ENCODE data around the gene ALG10B.
"Not testable (repeated sequence)": the region's sequence is repeated elsewhere in the genome, so short reads cannot be mapped to it uniquely, and the experiment has no call there.

Gene ALG10B, protein sequence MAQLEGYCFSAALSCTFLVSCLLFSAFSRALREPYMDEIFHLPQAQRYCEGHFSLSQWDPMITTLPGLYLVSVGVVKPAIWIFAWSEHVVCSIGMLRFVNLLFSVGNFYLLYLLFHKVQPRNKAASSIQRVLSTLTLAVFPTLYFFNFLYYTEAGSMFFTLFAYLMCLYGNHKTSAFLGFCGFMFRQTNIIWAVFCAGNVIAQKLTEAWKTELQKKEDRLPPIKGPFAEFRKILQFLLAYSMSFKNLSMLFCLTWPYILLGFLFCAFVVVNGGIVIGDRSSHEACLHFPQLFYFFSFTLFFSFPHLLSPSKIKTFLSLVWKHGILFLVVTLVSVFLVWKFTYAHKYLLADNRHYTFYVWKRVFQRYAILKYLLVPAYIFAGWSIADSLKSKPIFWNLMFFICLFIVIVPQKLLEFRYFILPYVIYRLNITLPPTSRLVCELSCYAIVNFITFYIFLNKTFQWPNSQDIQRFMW

DNA sequence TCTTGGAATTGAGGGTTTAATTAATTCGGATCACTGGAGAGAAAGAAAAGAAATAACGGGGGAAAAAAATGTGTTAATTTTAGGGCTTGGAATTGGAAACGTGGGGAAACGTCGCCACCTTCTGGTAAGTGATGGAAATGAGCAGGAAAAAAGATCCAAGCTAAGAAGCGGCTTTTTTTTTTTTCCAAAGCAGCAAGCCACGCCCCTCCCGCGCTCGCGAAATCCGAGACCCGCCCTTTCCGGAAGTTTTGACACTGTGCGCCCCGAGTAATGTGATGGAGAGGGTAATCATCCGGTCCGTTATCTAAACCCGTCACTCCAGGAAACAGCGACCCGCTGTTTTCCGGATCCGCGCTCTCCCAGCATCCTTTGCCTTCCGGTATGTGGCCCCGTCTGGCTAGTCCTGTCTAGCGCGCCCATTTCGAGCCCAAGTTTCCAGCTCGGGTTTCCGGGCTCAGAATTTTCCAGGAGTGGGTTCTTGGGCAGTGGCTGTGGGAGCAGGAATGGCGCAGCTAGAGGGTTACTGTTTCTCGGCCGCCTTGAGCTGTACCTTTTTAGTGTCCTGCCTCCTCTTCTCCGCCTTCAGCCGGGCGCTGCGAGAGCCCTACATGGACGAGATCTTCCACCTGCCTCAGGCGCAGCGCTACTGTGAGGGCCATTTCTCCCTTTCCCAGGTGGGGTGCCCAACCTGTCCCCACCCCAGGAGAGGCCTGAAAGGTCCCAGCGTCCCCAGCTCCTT lies at the start of gene ALG10B:
ALG10B (plus strand) TSS at position 384 of the 739 bp plus-strand sequence; CDS start at position 504, 120 bp downstream.
- peak; percentile 60 for DNase-seq

DNA sequence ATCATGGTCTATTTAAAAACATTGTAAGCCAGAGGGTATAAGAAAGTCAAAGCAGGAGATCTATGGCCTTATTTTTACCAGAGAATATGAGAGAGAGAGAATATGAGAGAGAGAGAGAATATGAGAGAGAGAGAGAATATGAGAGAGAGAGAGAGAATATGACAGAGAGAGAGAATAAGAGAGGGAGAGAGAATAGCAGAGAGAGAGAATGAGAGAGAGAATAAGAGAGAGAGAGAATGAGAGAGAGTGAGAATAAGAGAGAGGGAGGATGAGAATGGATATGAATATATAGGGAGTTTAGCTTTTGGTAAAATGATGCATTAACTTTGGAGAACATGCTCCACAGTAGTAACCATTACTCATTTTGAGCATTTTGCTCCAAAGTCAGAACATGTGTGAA lies 48.0 kb upstream of the ALG10B start:
- no peak for DNase-seq

DNA sequence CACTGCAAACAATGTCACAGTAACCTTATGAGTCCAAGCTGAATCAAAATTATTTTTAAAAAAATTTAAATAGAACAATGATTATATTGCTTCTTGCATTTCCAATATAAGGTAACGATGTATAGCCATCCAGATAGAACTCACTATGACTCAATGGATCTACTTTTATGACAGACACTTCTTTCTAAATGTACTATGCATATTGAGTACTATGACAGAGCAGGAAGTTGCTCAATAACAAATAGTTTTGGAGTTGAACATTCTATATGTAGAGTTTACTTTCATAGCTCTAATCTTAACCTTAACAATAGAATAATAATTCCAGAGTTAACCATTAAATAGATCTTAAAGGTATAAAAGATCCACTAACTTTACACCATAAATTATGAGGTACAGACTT lies 46.7 kb upstream of the ALG10B start:
- no peak for DNase-seq

DNA sequence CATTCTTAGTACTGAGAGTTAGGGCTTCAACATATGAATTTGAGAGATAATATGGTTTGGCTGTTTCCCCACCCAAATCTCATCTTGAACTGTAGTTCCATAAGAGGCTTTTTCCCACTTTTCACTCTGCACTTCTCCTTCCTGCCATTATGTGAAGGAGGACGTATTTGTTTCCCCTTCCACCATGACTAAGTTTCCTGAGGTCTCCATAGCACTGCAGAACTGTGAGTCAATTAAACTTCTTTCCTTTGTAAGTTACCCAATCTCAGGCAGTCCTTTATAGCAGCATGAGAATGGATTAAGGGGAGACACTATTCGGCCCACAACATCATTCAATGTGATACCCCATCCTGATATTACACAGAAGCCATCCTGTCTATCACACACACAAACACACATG lies 36.8 kb upstream of the ALG10B start:
- DNase-seq, result no peak

DNA sequence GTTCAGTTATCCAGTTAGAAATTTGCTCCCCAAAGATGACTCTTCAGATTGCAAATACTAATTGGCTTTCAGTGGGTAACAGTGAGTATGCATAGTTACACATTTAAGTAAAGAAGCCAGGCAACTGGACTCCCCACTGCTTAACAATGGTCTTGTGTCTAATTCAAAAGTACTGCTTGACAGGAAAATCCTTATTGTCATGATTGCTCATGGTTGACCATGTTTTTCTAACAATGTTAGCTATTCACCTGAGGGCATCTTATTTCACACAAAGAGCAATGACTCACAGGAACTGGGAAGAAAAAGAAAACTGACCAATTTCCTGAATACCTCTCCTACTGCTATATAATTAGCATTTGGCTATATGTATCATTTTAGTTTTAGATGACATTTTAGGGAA lies 33.7 kb upstream of the ALG10B start:
- no peak for DNase-seq

DNA sequence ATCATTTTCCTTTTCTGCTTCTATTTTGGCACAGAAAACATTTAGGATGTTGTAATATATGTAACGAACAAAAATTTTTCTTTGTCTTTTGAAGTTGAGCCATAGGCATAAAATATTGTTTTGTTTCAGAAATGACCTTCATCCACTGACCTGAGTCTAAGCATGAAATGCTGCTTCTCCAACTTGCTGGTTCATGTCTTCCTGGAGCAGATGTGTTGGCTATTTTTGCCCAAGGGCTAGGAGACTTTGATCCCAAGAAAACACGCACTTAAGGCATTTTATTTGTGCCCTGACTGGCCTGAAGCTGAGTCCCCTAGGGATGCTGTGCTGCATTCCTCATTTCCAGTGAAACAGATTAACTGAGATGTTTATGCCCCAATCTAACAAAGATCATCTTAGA lies 27.2 kb upstream of the ALG10B start:
- DNase-seq, result no peak

DNA sequence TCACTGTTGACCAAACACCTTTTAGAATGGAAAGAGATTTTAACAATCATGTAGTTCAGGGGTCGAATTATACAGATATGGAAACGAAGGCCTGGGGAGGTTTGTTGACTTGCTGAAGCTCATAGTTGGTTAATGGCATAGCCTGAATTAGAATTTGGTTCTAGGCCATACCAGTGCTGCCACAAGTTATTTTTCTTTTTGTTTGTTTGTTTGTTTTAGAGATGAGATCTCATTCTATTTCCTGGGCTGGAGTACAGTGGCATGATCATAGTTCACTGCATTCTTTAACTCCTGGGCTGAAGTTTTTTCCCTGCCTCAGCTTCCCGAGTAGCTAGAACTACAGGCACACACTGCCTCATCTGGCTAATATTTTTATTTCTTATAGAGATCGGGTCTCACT lies 25.4 kb upstream of the ALG10B start:
- no peak for DNase-seq

DNA sequence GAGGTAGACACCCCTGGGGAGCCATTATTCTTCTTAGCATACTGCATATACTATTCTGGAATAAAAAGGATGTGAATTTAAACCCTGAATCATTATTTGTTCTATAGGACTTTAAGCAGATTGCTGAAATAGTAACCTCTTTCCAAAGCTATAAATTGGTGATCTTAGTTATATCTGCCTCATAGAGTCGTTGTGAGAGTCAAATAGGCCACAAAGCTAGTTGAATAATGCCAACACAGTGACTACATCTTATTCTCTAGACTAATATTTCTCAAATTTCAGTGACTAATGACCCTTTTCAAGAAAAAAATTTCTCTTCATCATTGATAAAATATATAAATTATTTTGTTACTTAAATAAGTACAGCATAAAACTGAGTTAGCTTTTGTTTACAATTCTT lies 13.6 kb upstream of the ALG10B start:
- not testable (repeated sequence) for DNase-seq

DNA sequence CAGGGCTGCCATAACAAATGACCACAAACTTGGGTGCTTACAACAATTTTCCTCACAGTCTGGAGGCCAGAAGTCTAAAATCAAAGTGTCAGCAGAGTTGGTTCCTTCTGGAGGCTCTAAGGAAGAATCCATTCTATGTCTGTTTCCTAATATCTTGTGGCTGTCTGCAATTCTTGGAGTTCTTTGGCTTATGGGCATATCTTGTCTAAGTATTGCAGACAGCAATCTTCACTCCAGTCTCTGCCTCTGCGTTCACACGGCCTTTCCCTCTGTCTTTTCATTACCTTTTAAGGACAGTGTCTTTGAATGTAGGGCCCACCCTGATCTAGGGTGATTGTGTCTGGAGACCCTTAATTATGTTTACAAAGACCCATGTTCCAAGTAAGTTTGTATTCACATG lies 5.4 kb downstream of the ALG10B start:
- not testable (repeated sequence) for DNase-seq

DNA sequence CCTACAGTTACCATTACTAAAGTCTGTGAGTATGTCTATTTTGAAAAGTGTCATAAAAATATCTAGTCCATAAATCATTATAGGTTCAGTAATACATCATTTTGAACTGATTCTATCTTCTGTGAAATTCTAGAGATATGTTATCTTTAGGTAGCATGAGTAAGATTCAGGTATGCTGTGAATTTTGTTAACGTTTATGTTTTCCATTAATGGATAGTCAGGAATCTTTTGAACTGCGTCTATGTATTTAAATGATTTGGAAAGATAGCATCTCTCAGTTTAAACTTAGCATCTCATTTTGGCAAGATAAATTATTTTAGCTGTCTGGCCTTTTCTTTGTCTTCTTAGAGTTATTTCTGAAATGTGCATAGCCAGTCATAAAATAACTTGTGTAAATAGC lies 8.3 kb downstream of the ALG10B start:
- no peak for DNase-seq

DNA sequence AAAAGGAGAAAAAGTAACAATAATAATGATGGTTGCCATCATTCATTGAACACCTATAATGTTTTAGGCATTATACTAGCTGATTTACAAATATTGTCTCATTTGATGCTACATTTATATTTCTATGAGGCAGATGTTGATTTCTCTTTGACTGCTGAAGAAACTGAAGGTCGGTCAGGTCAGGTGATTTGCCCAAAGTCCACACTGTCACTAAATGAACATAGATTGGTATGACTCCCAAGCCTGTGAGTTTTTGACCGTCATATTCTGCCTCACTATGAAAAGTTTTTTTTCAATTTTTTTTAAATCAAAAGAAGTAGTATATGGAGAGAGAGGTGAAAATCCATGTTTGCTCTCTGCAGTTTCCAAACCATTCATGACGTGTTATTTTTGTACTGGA lies 10.8 kb downstream of the ALG10B start:
- DNase-seq, result no peak

DNA sequence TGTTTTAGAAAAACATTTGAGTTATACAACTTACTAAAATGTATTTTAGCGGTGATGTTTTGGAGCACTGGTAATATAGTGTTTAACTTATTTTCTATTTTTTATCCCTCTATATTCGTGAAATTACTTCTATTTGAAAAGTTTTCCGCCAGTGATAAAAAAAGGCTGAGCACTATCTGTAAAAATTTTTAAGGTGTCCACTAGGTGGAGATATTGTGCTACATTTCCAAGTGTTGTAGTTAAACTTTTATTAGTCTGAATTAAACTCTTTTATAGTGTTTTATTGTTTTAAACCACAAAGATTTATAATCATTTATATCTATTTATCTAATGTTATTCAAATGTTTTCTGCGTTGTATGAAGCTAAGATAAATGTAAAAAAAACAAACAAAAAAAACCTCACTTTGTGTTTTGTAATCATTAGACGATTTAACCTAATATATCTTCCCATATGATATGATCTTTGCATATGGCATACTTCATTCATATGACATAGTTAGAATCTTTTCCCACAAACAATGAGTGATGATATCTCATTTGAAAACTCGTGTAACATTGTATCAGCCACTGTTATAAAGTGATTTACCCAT lies 11.8 kb downstream of the ALG10B start:
- no peak for DNase-seq

DNA sequence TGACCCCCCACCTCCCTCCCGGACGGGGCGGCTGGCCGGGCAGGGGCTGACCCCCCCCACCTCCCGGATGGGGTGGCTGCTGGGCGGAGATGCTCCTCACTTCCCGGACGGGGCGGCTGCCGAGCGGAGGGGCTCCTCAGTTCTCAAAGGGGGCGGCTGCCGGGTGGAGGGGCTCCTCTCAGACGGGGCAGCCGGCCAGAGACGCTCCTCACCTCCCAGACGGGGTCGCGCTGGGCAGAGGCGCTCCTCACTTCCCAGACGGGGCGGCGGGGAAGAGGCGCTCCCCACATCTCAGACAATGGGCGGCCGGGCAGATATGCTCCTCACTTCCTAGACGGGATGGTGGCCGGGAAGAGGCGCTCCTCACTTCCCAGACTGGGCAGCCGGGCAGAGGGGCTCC lies 13.8 kb downstream of the ALG10B start:
- DNase-seq, result not testable (repeated sequence)

DNA sequence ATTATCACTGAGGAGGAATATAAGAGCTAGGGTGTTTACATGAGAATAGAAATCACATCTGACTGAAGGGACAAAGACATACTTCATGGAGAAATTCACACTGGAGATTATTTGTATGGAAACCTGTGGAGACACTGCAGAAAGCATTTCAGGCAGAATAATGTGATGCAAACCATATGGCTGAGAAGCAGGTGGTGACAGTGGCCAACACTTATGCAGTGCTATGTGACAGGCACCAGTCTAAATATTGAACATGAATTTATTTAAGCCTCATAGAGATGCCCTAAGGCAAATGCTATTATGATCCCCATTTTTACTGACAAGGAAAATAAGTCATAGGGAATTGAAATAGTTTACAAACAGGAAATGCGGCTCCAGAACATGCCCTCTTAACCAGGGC lies 16.2 kb downstream of the ALG10B start:
- DNase-seq, result no peak

DNA sequence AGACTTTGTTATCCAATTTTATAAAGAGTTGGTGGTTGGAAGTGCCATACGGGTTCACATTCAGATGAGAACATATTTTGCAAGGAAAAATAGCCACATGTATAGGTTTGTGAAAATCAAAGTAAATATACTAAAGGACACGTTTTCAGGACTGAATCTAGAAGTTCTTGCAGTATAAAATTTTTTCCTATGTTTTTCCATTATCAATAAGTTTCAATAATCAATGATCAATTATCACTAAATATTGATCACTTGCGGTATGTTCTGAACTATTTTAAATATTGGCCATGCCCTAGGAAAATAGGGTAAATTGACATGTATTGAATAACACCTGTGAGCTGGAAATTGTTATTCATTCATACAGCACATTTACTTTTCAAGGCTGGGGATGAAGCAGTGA lies 25.9 kb downstream of the ALG10B start:
- no peak for DNase-seq

DNA sequence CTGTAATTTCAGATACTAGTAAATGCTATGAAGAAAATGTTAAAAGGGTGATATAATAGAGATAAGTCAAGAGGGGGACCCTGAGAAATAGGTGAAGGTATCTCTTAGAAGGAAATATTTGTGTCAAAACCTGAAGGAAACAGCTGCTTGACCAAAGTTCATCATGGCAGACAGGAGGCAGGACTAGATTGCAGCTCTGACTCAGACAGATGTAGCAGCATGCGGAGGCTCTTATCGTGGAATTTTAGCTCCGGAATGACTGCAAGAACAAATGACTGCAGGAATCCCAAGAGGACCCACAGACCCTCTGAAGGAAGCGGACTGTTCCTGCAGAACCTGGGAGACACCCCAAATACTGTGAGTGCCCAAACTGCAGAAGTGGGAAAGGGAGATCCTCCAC lies 26.7 kb downstream of the ALG10B start:
- DNase-seq, result not testable (repeated sequence)

DNA sequence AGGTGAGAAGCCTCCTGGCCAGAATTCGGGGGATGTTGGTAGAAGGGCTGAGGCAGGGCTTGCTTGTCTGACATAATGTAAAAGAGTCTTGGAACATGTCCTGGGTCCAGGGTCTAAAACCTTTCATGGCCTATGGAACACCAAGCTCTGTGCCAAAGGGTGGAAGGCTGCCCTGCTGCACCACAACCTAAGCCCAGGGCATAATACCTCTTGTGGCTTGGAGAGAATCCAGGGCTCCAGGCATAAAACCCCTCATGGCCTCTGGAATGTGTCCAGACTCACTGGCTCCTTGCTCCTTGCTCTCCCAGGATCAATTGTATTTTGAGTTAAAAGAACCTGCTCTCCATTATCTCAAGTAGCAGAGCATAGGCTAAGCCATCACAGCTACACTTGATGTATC lies 27.3 kb downstream of the ALG10B start:
- DNase-seq, result not testable (repeated sequence)

DNA sequence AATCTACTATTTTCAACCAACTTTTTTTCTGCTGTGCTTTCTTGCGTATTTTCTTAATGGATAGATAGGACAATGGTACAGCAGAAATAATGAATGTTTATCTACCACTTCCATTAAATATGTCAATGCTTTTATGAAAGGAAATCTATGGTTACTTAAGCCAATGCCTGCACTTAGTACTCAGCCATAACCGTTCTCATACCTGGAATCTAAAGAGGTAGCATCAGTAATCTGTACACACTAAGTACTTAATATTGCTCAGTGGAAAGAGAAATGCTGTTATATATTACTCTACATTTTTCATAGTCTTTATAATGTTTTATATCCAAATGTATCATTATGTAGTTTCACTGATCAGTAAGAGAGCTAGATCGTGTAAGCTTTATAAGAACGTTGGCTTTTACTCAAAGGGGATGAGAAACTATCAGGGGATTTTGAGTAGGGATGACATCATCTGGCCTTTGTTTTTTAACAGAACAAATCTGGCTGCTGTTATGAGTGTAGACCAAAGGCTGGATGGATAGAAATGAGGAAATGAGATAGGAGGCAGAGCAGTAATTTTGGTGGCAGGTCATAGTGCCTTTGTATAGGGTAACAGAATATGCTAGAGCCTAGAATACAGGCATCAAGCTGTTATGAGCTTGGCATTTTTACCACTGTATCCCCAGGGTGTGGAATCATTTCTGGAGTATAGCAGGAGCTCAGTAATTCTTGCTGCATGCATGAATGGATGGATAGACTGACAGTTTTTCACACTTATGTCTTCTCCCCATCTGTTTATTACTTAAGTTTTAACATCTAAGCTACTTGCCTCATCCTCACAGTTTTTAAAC lies 34.0 kb downstream of the ALG10B start:
- DNase-seq, result no peak

DNA sequence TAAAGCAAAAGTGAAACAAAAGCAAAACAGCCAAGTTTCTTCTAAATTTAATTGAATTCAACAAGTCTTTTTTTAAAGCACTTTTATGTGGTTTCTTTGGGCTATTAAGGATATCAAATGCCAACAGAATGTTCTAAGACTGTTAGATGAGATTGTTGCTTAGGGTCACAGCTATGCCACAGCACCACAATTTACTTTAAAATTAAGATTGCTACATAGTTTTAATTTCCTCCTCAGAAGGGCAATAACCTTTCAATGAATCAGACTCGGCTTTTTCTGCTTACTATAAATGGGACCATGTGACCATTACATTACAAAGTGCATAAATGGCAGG lies 34.6 kb downstream of the ALG10B start:
- not testable (repeated sequence) for DNase-seq

DNA sequence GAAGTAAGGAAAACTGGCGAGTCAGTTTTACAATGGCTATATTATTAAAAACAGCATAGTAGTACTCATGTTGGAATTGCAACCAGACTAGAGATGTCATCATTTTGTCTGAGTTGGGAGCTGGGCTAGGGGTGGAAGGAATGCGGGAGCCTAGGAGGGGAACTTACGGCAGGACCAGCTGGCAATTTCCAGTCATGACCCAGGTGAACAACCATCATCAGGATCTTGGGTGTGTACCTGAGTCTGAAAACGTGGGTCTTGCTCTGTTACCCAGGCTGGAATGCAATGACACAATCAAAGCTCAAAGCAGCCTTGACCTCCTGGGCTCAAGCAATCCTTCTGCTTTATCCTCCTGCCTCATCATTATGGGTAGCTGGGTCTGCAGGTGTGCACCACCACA lies 50.9 kb downstream of the ALG10B start:
- no peak for DNase-seq

DNA sequence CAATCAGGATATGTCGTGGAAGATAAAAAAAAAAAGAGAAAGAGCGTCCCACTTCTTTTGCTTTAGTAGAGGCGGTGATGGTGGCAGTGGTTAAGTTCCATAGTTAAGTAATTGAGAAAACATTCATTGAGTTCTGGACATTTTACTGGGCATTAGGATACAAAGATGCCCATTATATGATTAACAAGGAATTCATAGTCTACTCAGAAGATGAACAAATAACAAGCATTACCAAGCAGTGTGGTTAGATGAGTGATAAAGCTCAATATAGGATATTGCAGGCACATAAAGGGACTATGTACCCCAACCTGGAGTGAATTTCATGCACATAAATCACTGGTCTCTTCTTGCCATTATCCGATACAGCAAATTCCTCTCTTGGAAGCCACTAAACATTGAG lies 53.7 kb downstream of the ALG10B start:
- DNase-seq, result no peak

DNA sequence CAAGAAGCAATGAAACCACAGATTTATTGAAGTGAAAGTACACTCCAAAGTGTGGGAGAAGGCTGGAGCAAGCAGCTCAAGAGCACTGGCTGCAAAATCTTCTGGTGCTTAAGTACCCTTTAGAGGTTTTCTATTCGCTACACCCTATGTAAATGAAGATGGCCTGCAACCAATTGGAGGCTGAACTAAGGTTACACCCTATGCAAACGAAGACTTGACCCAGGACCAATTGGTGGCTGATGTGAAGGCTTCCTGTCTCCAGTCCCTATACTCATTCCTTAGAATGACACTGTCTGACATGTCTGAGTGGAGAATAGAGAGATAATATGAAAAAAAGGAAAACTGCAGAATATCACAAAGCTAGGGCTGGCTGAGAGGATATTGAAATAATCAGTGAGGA lies 57.2 kb downstream of the ALG10B start:
- DNase-seq, result no peak

DNA sequence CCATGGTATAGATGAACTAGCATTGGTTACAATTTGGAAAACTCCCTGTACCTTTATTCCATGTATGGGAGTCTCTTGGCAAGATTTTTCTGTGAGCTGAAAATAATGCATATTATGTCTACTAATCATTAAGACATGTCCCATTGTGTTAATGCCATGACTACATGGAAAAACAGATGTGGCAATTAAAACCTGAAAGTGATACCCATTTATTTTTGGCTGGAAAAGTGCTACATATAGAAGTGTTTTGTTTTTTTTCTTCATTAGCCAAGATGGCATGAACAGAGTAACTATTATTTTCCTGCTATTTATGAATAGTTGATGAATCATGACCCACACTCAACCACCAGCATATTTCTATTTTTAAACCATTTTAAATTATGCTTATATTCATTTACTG lies 58.2 kb downstream of the ALG10B start:
- no peak for DNase-seq
